Right lobe of liver (tissue), 6 donors: ENCODE results near the gene CA14. TPM values are rescaled to one million over a fixed set of nuclear protein-coding genes. Genes with fewer than 3 reads are reported as not detected.
"Not testable (repeated sequence)": the region's sequence is repeated elsewhere in the genome, so short reads cannot be mapped to it uniquely, and the experiment has no call there.

Experiments used
- ATAC-seq, 4 donors: fragments of 200-7000 bp; cut with Tn5 transposase; one replicate each; pipeline ENCODE4 v1.9.1; 2020; ENCODE audit warnings: mild to moderate bottlenecking in 4 of 4, moderate library complexity in 4 of 4
- DNase-seq, 3 donors: peaks; one replicate each; pipeline ENCODE4 v3.0.0-alpha.2; 2020
- H3K27ac ChIP-seq, 3 donors: fragments of 200-600 bp; one replicate each; pipeline ENCODE4 v1.8.0; 2022
- H3K27me3 ChIP-seq, 2 donors: fragments of 200-600 bp; one replicate each; pipeline ENCODE4 v1.8.0; 2022
- H3K36me3 ChIP-seq, 4 donors: fragments of 200-600 bp; sonication (generic) in 1 of 4; one replicate each; pipeline versions ENCODE4 v1.5.1 to v1.8.0; 2017 to 2022; ENCODE audit warnings: control low read depth in 1 of 4
- H3K4me1 ChIP-seq, 4 donors: fragments of 200-600 bp; sonication (generic) in 1 of 4; one replicate each; pipeline versions ENCODE4 v1.5.1 to v1.8.0; 2017 to 2022; ENCODE audit warnings: control low read depth in 1 of 4
- H3K4me3 ChIP-seq, 3 donors: fragments of 200-600 bp; one replicate each; pipeline ENCODE4 v1.8.0; 2022
- H3K9me3 ChIP-seq, 4 donors: fragments of 200-600 bp; sonication (generic) in 1 of 4; one replicate each; pipeline versions ENCODE4 v1.5.1 to v1.8.0; 2017 to 2022; ENCODE audit warnings: control low read depth in 1 of 4
- POLR2A ChIP-seq: fragments of 450-650 bp; IDR thresholded peaks from one replicate; pipeline ENCODE4 v1.6.1; 2017; ENCODE audit warnings: antibody characterized with exemption, mild to moderate bottlenecking
- WGBS: methylation state at CpG from one replicate; pipeline ENCODE4 v1.1.6; 2018; ENCODE audit warnings: low coverage, low lambda C conversion rate; ENCODE audit not compliant: insufficient coverage; ENCODE audit errors: missing lambda C conversion rate; 5-methylcytosine and 5-hydroxymethylcytosine counted together
- intact Hi-C, 2 donors: fragments of 100-400 bp; cut with DNase I; formaldehyde crosslinking; loops; one replicate each; pipeline versions ENCODE4 v1.11.2 to v1.14.1; 2022
- total RNA-seq, 6 experiments: library from RNA; depleted of rRNA in 2 of 6; stranded (reverse); fragments of >200 nt in 2 of 6; fragmentation: NEBNext Ultra II Directional in 3 of 6; extraction: Animal tissue kit (Norgen Biotek cat#: 25700) in 3 of 6; gene quantifications; one replicate each; pipeline versions ENCODE4 v1.1.0 to v1.2.4, GENCODE V29; 2016 to 2023
- TF ChIP-seq, protein P1 (sequence below), 4 donors: fragments of 200-600 bp in 3 of 4; fragments of 450-650 bp in 1 of 4; IDR thresholded peaks; one replicate each; pipeline versions ENCODE4 v1.5.1 to v1.8.0; 2016 to 2022; ENCODE audit warnings: antibody characterized with exemption in 4 of 4, mild to moderate bottlenecking in 2 of 4
- donor health status: DM: no; HTN: yes; CAD: no.
- donor health status: DM: no; HTN: no; CAD: no.
- donor health status: DM: no; HTN: no; CAD: no.
- donor health status: DM: no; HTN: yes; CAD: no.
- donor health status: DM: no; HTN: yes; CAD: no.

CA14 gene
- total RNA-seq, 6 experiments from 2014 or later, result 0.20 to 4.8 (median 0.56) TPM; not detected in 1

- WGBS, result 0% methylated on average over 21 of the region's 33 CpGs
- Histone ChIP-seq H3K36me3 (peaks cover 0 to 2% (median 0%) of the 10 kb centered on the region in 4 donors), H3K4me3 (peak within 1 kb of the TSS; percentile 76 to 86 (median 80)), H3K27me3 (no peaks in the 10 kb centered on the region), H3K27ac (peak within 1 kb of the TSS; percentile 97 to 98 (median 97)), H3K4me1 (peaks cover 0 to 11% (median 0%) of the 10 kb centered on the region in 4 donors), H3K9me3 (no peaks in the 10 kb centered on the region)
- ATAC-seq (peak; percentile 90 to 97 (median 93)), DNase-seq (peak; percentile 92 to 97 (median 96))
- TF ChIP-seq, protein P1, sequence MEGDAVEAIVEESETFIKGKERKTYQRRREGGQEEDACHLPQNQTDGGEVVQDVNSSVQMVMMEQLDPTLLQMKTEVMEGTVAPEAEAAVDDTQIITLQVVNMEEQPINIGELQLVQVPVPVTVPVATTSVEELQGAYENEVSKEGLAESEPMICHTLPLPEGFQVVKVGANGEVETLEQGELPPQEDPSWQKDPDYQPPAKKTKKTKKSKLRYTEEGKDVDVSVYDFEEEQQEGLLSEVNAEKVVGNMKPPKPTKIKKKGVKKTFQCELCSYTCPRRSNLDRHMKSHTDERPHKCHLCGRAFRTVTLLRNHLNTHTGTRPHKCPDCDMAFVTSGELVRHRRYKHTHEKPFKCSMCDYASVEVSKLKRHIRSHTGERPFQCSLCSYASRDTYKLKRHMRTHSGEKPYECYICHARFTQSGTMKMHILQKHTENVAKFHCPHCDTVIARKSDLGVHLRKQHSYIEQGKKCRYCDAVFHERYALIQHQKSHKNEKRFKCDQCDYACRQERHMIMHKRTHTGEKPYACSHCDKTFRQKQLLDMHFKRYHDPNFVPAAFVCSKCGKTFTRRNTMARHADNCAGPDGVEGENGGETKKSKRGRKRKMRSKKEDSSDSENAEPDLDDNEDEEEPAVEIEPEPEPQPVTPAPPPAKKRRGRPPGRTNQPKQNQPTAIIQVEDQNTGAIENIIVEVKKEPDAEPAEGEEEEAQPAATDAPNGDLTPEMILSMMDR (IDR thresholded peaks at IDR 0.05), result peak in 1 of 4 donors; percentile 20
- peak; percentile 85 for TF ChIP-seq POLR2A
- intact Hi-C loops, result no loop called here
These were observed 21.5 kb upstream of the CA14 start, which contains the start of gene ANP32E for GRCh38 chr1:150235852-150236613. Gene ANP32E (minus strand): TSS chr1:150236112. CDS start chr1:150235786, 326 bp downstream.

GRCh38 chr1:150236614-150237100 lies 20.9 kb upstream of the CA14 start:
- no peak for ATAC-seq
- TF ChIP-seq, protein P1 (IDR thresholded peaks at IDR 0.05), result no peak
- no peak for TF ChIP-seq POLR2A
- Histone ChIP-seq H3K27me3 (no peaks in the 10 kb centered on the region), H3K9me3 (no peaks in the 10 kb centered on the region), H3K4me3 (peak overlapping the region; percentile 30 to 76 (median 45)), H3K27ac (no peak overlapping the region), H3K4me1 (peaks cover 0 to 11% (median 0%) of the 10 kb centered on the region in 4 donors), H3K36me3 (no peaks in the 10 kb centered on the region)
- 32% methylated on average over 10 of the region's 10 CpGs for WGBS
- intact Hi-C loops, result no loop called here
- no peak for DNase-seq

- intact Hi-C loops, H3K4me3 ChIP-seq, H3K9me3 ChIP-seq, H3K27me3 ChIP-seq, H3K36me3 ChIP-seq, ATAC-seq, H3K27ac ChIP-seq: not testable (repeated sequence)
- DNase-seq, result peak in 1 of 3 donors; percentile 36
- peaks cover 0 to 11% (median 0%) of the 10 kb centered on the region in 4 donors for H3K4me1 ChIP-seq
- WGBS, result 87% methylated on average over 7 of the region's 13 CpGs
These were observed 20.4 kb upstream of the CA14 start for GRCh38 chr1:150237176-150237575.

DNA sequence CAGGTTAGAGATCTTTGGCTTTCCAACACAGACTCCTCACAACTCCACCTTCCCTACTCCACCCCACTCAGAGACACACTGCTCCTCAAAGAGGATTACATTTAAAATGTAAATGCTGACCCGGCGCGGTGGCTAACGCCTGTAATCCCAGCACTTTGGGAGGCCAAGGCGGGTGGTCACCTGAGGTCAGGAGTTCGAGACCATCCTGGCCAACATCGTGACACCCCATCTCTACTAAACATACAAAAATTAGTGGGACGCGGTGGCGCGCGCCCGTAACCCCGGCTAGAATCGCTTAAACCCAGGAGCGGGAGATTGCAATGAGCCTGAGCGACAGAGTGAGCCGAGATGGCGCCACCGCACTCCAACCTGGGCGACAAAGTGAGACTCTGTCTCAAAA lies 19.8 kb upstream of the CA14 start:
- peaks cover 0 to 11% (median 0%) of the 10 kb centered on the region in 4 donors for H3K4me1 ChIP-seq
- no peak overlapping the region for H3K4me3 ChIP-seq
- H3K27me3 ChIP-seq, result no peaks in the 10 kb centered on the region
- no peak overlapping the region for H3K27ac ChIP-seq
- no peaks in the 10 kb centered on the region for H3K9me3 ChIP-seq
- 96% methylated on average over 16 of the region's 21 CpGs for WGBS
- TF ChIP-seq POLR2A, result no peak
- TF ChIP-seq, protein P1 (IDR thresholded peaks at IDR 0.05), result no peak
- H3K36me3 ChIP-seq, result no peaks in the 10 kb centered on the region
- intact Hi-C loops, result no loop called here
- ATAC-seq (no peak), DNase-seq (peak in 1 of 3 donors; percentile 39)

DNA sequence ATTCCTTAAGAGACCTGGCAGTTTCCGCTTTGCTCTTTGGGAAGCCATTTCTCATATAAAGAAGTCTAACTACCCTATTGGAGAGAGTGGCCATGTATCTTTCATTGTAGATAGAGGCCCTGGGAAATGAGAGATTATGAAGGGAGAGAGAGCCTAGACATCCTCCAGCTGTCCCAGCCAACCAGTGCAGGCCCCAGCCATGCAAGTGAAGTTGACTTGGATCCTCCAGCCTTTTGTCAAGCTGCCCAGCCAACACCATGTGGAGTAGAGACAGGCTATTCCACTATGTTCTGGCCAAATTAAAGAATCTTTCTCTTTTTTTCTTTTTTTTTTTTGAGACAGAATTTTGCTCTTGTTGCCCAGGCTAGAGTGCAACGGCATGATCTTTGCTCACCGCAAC lies 14.6 kb upstream of the CA14 start:
- no peaks in the 10 kb centered on the region for H3K9me3 ChIP-seq
- no peaks in the 10 kb centered on the region for H3K27me3 ChIP-seq
- no peak for TF ChIP-seq POLR2A
- TF ChIP-seq, protein P1 (IDR thresholded peaks at IDR 0.05), result no peak
- no peak for ATAC-seq
- no peaks in the 10 kb centered on the region for H3K36me3 ChIP-seq
- no peak overlapping the region for H3K27ac ChIP-seq
- H3K4me3 ChIP-seq, result no peak overlapping the region
- WGBS, result 69% methylated on average over 3 of the region's 3 CpGs
- no peaks in the 10 kb centered on the region for H3K4me1 ChIP-seq
- intact Hi-C loops, result no loop called here
- peak in 1 of 3 donors; percentile 26 for DNase-seq
